Left ventricle myocardium inferior (tissue), 1 donor: Measurements from ENCODE around the gene PLA2G2D. TPM values are rescaled to one million over a fixed set of nuclear protein-coding genes. Genes with fewer than 3 reads are reported as not detected.

Experiments used
- DNase-seq: peaks from one replicate; pipeline ENCODE4 v3.0.0-alpha.2; 2020
- H3K27ac ChIP-seq: fragments of 200-600 bp; replicated peaks from 2 replicates; pipeline ENCODE4 v1.8.0; 2021
- H3K27me3 ChIP-seq: fragments of 200-600 bp; 2 replicates; pipeline ENCODE4 v1.8.0; 2021; ENCODE audit warnings: low read depth
- H3K36me3 ChIP-seq: fragments of 200-600 bp; 2 replicates; pipeline ENCODE4 v1.8.0; 2021
- H3K4me1 ChIP-seq: fragments of 200-600 bp; 2 replicates; pipeline ENCODE4 v1.8.0; 2021
- H3K4me3 ChIP-seq: fragments of 200-600 bp; 2 replicates; pipeline ENCODE4 v1.8.0; 2021; ENCODE audit warnings: mild to moderate bottlenecking, moderate library complexity
- H3K9me3 ChIP-seq: fragments of 200-600 bp; replicated peaks from 2 replicates; pipeline ENCODE4 v1.8.0; 2021
- intact Hi-C: fragments of 100-400 bp; cut with micrococcal nuclease; formaldehyde crosslinking; loops from one replicate; pipeline ENCODE4 v1.11.0; 2022
- total RNA-seq: library from RNA; stranded (reverse); fragmentation: NEBNext Ultra II Directional; extraction: Animal tissue kit (Norgen Biotek cat#: 25700); gene quantifications from one replicate; pipeline ENCODE4 v1.2.1, GENCODE V29; 2021
- TF ChIP-seq, protein P1 (sequence below): fragments of 200-600 bp; IDR thresholded peaks from 2 replicates; pipeline ENCODE4 v1.8.0; 2021; ENCODE audit warnings: antibody characterized with exemption, mild to moderate bottlenecking, borderline replicate concordance
- donor health status: DM: no; HTN: yes; CAD: no; lungs with severe emphysema.

PLA2G2D gene
- total RNA-seq, 1 donor from 2014 or later: not detected

DNA sequence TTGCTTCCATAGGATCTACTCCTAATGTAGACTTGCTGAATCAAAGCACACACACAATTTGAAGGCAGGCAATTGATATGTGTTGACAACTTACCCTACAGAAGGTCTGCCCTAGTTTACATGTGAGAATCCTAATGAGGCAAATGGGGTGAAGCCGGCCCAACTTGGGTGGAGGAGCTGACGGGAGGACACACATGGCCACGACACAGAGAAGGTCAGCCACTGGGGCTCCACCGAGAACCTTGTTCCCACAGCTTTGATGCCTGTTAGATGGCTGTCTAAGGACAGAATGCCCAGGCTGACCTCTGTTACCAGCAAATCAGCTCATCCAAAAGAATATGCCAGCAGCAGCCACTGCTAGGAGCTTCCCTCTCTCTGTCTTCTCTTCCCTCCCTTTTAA, 1.5 kb upstream of the PLA2G2D start:
- no peaks in the 10 kb centered on the region for H3K9me3 ChIP-seq
- H3K4me3 ChIP-seq: no peak overlapping the region
- no peak for DNase-seq
- H3K27me3 ChIP-seq: peaks cover 61% of the 10 kb centered on the region
- no peak overlapping the region for H3K27ac ChIP-seq
- peaks cover 11% of the 10 kb centered on the region for H3K4me1 ChIP-seq
- intact Hi-C loops: no loop called here
- no peaks in the 10 kb centered on the region for H3K36me3 ChIP-seq
- TF ChIP-seq, protein P1, sequence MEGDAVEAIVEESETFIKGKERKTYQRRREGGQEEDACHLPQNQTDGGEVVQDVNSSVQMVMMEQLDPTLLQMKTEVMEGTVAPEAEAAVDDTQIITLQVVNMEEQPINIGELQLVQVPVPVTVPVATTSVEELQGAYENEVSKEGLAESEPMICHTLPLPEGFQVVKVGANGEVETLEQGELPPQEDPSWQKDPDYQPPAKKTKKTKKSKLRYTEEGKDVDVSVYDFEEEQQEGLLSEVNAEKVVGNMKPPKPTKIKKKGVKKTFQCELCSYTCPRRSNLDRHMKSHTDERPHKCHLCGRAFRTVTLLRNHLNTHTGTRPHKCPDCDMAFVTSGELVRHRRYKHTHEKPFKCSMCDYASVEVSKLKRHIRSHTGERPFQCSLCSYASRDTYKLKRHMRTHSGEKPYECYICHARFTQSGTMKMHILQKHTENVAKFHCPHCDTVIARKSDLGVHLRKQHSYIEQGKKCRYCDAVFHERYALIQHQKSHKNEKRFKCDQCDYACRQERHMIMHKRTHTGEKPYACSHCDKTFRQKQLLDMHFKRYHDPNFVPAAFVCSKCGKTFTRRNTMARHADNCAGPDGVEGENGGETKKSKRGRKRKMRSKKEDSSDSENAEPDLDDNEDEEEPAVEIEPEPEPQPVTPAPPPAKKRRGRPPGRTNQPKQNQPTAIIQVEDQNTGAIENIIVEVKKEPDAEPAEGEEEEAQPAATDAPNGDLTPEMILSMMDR: no peak

- peaks cover 88% of the 10 kb centered on the region for H3K27me3 ChIP-seq
- TF ChIP-seq, protein P1: no peak
- intact Hi-C loops: no loop called here
- no peak for DNase-seq
- no peak overlapping the region for H3K27ac ChIP-seq
- no peak overlapping the region for H3K4me3 ChIP-seq
- H3K4me1 ChIP-seq: no peaks in the 10 kb centered on the region
- H3K36me3 ChIP-seq: no peaks in the 10 kb centered on the region
- no peaks in the 10 kb centered on the region for H3K9me3 ChIP-seq
Observed at GRCh38 chr1:20117236-20117635, 2.1 kb downstream of the PLA2G2D start.

DNA sequence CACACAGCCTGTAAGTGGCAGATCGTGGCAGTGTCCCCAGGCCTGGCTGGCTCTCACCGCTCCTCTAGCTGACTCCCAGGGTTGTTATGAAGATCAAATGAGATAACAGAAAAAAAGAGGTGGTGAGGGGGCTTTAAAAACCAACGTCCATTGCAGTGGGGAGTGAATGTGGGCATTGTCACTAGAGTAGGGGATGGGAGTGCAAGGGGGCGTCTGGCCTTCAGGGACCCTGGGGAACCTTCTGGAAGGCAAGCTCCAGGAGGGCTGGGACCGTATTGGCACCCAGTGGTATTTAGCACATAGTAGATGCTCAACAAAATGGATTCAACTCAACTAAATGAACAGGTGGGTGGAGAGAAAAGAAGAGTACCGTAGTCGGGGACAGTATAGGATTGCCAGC, 3.4 kb downstream of the PLA2G2D start:
- H3K4me3 ChIP-seq: no peak overlapping the region
- intact Hi-C loops: no loop called here
- peaks cover 86% of the 10 kb centered on the region for H3K27me3 ChIP-seq
- no peak overlapping the region for H3K27ac ChIP-seq
- no peaks in the 10 kb centered on the region for H3K4me1 ChIP-seq
- H3K36me3 ChIP-seq: no peaks in the 10 kb centered on the region
- TF ChIP-seq, protein P1: no peak
- no peak for DNase-seq
- no peaks in the 10 kb centered on the region for H3K9me3 ChIP-seq

GRCh38 chr1:20115479-20115878, 3.9 kb downstream of the PLA2G2D start:
- no peak overlapping the region for H3K4me3 ChIP-seq
- peaks cover 84% of the 10 kb centered on the region for H3K27me3 ChIP-seq
- TF ChIP-seq, protein P1: no peak
- H3K9me3 ChIP-seq: no peaks in the 10 kb centered on the region
- DNase-seq: no peak
- intact Hi-C loops: no loop called here
- H3K27ac ChIP-seq: no peak overlapping the region
- no peaks in the 10 kb centered on the region for H3K36me3 ChIP-seq
- H3K4me1 ChIP-seq: no peaks in the 10 kb centered on the region

GRCh38 chr1:20114021-20114648, 5.2 kb downstream of the PLA2G2D start:
- Histone ChIP-seq H3K4me1 (peaks cover under 1% of the 10 kb centered on the region), H3K9me3 (no peaks in the 10 kb centered on the region), H3K27ac (no peak overlapping the region), H3K4me3 (no peak overlapping the region), H3K27me3 (peaks cover 76% of the 10 kb centered on the region), H3K36me3 (no peaks in the 10 kb centered on the region)
- DNase-seq: no peak
- TF ChIP-seq, protein P1: no peak
- intact Hi-C loops: no loop called here
